ENCODE data around the gene SLC1A7. TPM values are rescaled to one million over a fixed set of nuclear protein-coding genes. Genes with fewer than 3 reads are reported as not detected.
A peak's percentile ranks its signal among the peaks of the same experiment; 100 is the strongest.

The SLC1A7 gene
- total RNA-seq, 1 donor from 2014 or later: 0.29 TPM

DNA sequence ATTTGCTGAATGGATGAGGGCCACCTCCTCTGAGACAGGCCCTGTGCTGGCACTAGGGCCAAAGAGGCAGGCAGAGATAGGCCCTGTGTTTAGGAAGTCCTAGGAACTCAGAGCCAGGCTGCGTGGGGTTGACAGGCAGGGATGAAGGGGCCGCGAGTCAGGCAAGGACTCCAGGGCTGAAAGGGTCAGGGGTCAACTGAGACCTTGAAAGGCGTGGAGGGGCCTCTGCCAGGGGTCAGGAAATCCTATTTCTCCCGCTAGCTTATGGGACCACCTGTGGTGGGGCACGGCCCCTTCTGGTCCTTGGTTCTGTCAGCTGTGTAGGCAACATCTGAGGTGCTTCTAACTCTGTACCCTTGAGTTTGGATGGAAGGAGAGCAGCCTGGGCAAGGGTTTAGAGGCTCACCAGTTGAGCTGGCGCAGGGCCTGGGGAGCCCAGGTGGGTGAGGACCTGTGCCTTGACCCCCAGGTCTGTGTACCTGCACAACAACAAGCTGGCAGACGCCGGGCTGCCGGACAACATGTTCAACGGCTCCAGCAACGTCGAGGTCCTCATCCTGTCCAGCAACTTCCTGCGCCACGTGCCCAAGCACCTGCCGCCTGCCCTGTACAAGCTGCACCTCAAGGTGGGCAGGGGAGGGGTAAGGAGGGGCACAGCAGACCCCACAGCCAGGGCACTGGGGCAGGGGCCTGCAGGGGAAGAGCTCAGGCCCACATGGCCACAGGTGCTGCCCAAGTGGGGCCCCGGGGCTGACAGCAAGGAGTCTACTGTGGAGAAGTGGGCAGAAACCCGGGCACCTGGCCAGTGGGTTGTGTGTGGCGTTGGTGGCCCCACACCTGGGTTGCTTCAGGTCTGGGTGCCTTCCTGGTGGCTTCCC is 65.5 kb downstream of the SLC1A7 start:
- DNase-seq (ENCODE audit: low read depth): no peak

DNA sequence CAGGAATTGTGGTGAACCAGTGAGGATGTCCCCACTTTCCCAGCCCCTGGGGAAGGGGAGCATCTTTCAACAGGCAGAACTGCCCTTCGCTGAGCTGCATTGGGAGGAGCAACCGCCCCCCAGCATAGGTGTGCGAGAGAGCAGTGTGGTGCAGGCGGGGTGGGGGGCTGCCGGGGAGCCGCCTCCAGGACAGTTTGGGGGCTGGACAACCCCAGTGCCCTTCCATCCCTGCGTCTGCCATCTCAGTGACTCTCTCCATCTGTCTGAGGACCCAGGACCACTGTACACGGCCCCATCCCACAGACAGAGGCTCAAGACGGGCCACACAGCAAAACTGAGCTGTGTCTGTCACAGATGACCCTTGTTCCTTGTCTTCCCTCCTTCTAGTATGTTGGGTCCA is 66.3 kb downstream of the SLC1A7 start:
- DNase-seq (ENCODE audit: low read depth): no peak

DNA sequence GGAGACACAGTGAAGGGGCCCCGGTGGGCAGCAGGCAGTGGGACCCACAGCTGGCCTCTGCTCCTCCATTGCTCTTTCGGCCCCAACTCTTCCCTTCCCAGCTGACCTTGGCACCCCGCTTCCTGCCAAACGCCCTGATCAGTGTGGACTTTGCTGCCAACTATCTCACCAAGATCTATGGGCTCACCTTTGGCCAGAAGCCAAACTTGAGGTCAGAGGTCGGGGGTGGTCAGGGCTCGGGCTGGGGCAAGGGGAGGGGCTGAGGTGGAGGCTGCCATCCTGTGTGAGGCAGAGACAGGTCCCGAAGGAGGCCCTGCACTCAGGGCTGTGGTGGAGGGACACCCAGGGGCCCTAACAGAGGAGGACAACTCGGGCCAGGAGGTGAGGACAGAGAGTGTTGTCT is 66.7 kb downstream of the SLC1A7 start:
- DNase-seq (ENCODE audit: low read depth): no peak

DNA sequence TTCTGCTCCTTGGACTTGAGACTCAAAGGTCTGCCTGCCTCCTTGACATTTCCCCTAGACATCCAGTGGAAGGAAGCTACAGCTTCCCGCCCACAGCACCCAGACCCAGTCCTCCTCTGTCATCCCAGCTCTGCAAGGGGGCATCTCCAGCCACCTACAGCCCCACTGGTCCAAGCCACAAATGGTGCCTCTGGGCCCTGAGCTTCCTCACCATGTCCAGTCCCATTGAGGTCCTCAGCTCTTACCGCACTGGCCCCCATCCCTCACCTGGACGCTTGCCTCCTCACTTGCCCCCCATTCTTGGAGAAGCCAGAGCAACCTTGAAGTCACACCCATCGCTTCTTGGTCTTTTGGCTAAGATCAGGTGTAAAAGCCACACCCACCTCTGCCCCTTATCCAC is 67.2 kb downstream of the SLC1A7 start:
- no peak for DNase-seq (ENCODE audit: low read depth)

DNA sequence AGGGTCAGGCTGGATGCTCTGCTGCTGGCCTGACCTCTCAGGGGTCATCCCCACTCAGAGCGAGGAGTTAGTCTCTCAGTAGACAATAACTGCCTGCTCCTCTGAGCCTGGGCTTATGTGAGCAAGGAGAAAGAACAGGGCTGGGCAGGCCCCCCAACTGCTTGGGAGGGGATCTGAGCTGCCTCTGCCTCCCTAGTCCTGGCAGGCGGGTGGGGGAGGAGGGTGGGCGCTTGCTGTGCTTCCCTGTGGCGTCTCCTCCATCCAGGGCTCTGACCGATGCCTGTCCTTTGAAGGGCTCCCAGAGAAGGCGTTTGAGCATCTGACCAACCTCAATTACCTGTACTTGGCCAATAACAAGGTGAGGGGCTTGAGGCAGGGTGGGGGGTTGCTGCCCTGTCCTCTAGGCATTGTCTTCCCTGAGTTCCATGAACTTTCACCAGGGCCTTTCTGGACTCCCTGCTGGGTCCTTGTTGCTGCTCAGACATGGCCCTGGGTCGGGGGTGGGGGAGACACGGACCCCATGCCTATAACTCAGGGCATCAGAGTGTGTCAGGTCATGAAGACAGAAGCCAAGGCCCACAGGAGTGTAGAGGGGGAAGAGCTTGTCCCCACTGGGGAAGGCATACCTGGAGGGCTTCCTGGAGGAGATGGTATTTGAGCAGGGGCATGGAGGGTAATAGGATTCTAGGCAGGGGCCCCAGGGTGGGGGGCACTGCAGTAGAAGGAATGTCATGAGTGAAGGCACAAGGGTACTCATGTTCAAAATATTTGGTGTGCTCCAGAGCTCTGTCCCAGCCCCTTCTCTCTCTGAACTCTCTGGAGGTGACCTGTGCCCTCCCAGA is 67.9 kb downstream of the SLC1A7 start:
- no peak for DNase-seq (ENCODE audit: low read depth)

DNA sequence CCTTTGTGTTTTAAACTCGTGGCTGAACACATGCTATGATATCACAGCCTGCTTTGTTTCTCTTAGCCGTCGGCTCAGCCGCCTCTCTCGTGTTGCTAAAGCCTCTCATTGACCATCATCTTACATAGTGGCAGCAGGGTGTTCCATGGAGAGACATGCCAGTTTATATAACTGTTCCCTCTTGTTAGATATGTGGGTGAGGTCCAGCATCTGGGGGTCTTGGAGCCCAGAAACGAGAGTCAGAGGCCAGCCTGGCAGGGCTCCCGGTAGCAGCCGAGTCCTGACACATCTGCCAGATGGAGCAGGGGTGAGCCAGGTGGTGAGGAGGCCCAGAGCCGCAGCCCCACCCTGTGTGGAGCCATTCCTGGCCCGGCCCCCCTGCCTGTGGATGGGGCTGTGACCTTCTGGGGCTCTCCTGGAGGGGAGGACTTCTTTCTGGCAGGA is 68.5 kb downstream of the SLC1A7 start:
- no peak for DNase-seq (ENCODE audit: low read depth)

DNA sequence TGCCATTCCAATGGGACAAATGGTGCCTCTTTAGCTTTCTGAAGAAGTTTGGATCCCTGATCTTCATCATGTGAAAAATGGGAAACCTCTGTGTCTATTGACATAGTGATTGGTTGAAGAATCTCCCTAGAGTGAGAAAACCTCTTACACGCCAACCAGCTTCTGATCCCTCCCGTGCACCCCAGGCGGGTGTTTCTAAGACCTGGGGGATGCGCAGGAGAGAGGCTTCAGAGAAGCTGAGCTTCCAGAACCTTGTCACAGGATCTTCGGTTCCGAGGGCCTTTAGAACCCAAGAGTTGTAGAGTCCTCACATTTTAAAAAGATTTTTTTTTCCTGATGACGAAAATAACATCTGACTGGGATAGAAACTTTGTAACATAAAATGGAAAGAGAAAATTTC is 69.2 kb downstream of the SLC1A7 start:
- DNase-seq (ENCODE audit: low read depth): no peak

DNA sequence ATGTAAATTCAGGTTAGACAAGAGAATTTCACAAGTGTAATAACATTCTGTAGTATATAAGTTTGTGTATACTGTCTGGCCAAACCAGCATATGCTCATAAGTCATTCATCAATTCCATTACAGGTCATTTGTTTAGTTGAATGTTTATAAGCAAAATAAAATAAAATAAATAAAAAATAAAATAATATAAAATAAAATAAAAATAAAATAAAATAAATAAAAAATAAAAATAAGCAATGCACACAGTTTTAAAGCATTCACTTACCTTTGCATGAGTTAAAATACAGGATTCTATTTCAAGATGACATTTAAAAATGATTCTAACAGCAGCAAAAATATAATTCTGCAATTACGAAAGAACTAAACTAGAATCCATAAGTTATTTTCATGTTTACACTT is 70.5 kb downstream of the SLC1A7 start:
- DNase-seq (ENCODE audit: low read depth): no peak

DNA sequence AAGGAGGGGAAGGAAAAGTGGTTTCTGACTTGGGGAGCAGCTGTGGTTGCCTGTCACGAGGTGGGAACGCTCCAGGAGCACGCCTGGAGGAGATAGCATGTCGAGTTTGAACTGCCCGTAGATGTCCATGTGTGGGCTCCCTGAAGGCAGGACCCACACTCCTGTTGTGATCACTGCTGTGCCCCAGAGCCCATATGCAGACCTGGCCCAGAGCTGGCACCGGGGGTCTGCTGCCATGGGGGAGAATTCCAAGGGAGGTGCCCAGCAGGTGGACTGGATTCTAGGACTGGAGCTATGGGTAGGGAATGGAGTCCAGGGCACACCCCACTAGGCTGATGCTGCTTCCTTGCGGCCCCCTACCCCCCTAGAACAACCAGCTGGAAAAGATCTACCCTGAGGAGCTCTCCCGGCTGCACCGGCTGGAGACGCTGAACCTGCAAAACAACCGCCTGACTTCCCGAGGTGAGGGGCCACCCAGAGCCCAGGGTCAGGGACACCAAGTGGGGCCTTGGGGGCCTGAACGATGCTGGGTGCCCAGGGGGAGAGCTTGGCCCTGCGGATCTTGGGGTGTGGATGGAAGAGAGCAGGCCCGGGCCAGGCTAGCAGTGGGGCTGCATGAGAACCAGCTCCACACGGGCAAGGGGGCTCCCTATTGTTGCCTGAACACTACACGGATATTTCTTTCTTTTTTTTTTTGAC is 71.1 kb downstream of the SLC1A7 start:
- DNase-seq (ENCODE audit: low read depth): no peak

DNA sequence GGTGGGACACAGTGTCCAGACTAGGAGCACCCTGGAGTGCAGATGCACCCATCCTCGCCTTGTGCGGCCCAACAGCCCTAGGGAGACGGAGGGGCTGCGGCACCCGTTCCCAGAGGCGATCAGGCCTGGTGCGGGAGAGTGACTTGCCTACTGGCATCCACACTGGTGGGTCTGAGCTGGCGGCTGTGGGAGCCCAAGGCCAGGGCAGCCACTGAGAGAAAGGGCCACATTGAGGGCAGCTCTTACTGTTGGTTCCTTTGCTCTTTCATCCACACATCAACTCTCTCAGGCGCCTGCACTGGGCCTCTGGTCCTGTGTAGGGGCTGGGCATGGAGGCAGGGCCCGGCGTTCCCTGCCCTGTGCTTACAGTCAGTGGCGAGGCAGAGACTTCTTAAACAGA is 71.8 kb downstream of the SLC1A7 start:
- DNase-seq (ENCODE audit: low read depth): no peak

DNA sequence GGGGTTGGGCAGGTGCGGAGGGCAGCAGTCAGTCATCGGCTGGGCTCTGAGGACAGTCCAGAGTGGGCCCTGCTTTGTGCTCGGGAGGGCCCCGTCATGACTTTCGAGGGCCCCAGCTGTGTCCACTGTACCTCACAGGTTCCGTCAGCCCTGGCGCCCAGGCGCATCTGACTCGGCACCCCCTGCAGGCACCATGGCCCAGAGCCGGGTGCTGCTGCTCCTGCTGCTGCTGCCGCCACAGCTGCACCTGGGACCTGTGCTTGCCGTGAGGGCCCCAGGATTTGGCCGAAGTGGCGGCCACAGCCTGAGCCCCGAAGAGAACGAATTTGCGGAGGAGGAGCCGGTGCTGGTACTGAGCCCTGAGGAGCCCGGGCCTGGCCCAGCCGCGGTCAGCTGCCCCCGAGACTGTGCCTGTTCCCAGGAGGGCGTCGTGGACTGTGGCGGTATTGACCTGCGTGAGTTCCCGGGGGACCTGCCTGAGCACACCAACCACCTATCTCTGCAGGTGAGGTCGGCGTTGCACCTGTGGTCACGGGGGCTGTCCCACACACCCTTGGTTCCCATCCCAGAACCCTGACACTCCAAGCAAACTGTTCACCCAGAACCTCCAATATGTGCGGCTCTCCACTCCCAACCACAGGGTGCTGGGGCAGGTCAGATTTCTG is 72.6 kb downstream of the SLC1A7 start:
- DNase-seq (ENCODE audit: low read depth): no peak

DNA sequence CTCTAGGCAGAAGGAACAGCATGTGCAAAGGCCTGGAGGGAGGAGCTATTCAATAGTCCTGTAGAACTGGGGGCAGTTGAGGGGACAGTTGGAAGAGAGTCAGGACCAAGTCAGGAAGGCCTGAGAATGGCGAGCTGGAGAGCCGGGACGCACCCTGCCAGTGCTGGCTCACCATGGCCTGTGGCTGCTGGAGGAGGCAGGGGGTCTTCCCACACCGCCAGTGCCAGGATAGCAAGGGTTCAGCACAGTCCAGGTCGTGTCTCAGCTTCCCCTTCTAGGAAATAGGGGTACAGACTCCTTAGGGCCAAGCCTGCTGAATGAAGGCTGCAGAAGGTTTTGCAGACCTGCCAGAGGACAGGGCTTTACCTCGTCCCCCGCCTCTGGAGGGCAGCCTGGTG is 73.2 kb downstream of the SLC1A7 start:
- DNase-seq (ENCODE audit: low read depth): no peak

DNA sequence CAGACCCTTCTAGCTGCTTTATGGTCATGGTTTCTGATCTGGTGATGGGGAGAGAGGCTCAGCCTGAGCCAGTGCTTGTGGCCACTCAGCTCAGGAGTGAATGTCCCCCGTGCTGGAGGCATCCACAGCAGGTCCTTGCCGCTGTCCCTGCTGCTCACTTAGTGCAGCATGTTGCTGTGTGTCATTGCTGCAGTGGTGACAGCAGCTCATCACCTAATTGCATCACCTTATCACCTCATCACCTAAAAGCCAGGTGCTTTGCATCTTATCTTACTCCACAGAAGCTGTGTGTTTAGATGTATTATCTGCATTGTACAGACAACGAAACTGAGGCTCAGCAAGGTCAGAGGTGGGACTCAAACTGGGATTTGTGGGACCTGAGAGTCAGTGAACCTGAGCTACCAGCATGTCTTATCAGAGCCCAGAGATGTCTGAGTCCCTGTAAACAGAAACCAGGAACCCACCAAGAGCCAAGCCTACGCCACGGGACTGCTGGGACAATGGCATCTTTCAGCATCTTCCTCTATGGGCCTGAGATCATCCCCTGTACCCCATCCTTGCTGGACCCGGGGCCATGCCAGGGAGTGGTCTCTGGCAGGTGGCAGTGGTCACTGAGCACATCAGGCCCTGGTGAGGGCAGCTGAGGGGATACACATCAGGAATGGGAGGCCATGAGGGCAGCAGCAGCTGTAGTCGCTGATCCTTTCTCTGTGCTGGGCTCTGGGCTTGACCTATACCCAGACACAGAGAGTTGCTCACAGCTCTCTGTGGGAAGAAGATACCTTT is 73.9 kb downstream of the SLC1A7 start:
- no peak for DNase-seq (ENCODE audit: low read depth)

DNA sequence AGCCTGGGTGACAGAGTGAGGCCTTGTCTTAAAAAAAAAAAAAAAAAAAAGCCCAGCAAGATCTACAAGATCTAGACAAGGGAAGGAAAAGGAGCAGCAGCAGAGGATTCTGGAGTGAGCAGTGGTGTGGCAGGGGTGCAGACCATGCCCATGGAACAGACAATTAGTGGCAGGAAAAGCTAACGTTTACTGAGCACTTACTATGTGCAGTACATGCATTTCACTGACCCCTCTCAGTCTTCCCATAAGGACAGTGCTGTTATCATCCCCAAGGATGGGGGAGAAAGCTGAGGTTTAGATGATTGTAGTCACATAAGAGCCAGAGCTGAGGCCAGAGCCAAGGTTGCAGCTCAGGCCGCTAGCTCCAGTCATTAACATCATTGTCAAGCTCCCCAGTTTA is 74.6 kb downstream of the SLC1A7 start:
- DNase-seq (ENCODE audit: low read depth): no peak

DNA sequence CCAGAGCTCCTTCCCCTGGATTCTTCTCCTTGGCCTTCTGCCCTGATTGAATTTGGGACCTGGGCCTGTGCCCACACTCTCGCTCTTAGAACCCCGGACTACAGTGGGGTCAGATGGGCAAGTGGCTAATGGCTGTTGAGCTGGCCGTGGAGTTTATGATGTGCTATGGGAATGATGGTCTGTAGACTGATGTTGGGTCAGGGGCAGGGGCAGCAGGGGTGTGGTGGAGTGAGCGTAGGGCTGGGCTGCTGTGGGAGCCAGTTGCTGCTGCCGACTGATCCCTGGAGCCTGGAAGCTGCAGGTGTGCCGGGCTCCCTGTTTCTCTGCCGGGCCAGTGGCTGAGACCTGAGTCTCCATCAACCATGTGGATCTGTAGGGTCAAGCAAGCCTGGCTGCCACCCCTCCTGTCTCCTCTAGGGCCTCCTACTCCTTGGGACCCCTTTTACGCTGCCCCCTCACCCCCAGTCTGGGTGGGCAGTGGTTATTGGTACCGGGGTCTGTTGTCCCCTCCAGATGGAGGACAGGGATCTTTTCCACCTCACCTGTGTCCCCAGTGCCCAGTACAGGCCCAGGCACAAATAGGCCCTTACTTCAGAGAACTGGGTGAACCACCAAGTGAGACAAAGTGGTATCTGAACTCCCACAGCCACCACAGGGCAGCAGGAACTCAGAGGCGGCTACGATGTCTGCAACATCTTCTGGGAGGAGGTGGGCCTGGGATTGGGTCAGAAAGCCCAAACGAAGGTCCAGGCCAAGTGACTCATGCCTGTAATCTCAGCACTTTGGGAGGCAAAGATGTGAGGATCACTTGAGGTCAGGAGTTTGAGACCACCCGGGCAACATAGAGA is 75.3 kb downstream of the SLC1A7 start:
- DNase-seq (ENCODE audit: low read depth): no peak

DNA sequence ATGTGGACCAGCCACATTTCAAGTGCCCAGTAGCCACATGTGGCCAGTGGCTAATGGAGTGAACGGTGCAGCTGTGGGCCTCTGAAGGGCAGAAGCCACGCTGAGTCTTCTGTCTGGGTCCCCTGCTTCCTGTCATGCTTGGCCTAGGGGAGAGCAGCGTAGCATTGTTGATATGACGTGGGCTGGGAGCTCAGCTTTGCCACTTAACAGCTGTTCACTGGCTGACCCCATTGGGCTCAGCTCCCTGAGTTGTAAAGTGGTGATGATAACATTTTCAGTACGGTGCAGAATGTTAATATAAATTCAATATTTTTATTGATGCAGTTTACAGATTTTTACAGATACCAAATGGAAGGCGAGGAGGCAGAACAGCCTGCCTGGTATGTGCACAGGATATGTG is 76.0 kb downstream of the SLC1A7 start:
- DNase-seq (ENCODE audit: low read depth): peak; percentile 34

DNA sequence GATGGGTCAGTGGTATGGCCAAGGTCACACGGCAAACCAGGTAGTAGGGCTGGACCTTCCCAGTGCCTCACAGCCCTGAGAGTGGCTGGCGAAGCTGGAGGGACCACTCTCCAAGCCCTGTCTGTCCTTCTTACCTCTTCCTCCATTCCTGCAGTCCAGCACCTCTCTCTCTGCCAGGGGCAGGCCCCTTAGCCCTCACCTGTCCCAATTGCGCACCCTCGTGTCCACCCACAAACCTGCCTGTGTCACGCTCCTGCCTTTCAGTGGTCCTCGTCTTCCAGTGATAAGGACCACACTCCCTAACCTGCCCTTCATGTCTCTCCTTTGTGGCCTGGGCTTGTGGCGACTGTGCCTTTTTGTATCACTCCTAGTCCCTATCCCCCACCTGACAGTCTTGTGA is 77.0 kb downstream of the SLC1A7 start:
- DNase-seq (ENCODE audit: low read depth): no peak

DNA sequence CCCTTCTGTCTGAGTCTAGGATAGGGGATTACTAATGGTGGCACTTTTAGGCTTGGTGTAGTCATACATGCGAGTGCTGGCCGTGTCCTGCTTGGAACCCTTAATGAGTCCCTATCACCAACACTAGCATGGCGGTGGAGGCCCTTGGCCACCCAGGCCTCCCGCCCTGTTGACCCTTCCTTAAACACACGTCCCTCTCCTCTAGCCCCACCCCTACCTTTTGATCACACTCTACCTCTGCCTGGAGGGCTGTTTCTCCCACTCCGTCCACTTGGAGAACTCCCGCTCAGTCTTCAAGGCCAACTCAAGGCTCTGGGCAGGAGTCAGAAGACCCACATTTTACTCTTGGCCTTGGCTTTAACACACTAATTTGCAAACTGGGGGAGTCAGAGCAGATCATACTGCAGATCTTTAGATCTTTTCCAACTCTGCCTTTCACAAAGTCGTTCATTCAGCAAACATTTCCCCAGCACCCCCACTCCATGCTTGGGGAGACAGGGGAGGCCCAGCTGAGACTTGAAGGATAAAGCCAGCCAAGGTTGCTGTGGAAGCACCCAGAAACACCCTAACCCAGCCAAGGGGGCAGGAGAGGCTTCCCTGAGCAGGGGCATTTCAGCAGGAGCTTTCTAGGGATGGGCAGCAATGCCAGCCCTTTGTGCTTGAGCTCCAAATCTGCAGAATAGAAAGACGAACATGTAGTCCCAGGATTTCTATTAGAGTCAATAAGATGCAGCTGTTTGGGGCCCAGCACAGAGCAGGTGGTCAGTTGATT is 78.5 kb downstream of the SLC1A7 start:
- DNase-seq (ENCODE audit: low read depth): no peak
